ENCODE results near the gene PGBD1.

PGBD1 gene, protein sequence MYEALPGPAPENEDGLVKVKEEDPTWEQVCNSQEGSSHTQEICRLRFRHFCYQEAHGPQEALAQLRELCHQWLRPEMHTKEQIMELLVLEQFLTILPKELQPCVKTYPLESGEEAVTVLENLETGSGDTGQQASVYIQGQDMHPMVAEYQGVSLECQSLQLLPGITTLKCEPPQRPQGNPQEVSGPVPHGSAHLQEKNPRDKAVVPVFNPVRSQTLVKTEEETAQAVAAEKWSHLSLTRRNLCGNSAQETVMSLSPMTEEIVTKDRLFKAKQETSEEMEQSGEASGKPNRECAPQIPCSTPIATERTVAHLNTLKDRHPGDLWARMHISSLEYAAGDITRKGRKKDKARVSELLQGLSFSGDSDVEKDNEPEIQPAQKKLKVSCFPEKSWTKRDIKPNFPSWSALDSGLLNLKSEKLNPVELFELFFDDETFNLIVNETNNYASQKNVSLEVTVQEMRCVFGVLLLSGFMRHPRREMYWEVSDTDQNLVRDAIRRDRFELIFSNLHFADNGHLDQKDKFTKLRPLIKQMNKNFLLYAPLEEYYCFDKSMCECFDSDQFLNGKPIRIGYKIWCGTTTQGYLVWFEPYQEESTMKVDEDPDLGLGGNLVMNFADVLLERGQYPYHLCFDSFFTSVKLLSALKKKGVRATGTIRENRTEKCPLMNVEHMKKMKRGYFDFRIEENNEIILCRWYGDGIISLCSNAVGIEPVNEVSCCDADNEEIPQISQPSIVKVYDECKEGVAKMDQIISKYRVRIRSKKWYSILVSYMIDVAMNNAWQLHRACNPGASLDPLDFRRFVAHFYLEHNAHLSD

DNA sequence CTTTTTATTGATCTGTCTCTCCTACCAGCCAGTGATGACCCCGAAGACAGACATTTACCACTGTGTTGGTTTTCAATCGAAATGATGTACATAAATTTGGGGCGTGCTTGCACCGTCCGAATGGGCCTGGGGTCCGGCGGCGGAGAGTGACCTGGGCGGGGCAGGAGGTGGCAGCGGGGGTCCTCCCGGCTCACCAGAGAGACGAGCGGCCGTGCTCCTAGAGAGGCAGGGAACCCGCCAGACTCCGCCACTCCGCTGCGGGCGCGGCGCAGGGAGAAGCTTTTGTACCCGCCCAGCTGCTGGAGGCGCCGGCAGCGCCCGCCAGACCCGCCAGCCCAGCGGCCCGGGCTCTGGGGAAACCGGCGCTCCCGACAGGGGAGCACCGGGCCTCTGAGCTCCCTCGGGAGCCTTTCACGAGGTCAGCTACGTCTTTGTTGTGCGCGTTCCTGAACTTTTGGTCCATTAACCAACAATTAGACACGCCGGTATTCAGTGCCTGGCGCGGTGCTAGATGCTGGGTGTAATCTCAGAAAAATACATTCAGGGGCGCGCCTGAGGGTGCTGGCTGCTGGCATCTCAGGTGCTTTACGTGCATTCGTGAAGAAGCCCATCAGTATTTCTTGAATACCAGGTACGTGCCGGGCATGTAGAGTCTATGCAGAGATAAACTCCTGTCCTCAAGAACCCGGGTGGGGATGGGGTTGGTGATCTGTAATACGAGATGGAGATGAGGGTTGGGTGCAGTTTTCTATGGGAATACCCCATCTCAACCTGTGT is at the start of gene PGBD1:
Gene PGBD1 (plus strand): TSS at position 285 of the 777 bp plus-strand sequence. CDS start 2,242 bp downstream, outside the sequence.
- DNase-seq (ENCODE audit: low spot score) = peak; percentile 36

DNA sequence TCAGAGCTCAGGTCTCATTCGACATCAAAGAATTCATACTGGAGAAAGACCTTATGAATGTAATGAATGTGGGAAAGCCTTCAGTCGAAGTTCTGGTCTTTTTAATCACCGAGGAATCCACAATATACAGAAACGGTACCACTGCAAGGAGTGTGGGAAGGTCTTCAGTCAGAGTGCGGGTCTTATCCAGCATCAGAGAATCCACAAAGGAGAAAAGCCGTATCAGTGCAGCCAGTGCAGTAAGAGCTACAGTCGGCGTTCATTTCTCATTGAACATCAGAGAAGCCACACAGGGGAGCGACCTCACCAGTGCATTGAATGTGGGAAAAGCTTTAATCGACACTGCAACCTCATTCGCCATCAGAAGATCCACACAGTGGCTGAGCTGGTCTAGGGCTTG is 48.6 kb upstream of the PGBD1 start:
- DNase-seq (ENCODE audit: low spot score) = no peak

DNA sequence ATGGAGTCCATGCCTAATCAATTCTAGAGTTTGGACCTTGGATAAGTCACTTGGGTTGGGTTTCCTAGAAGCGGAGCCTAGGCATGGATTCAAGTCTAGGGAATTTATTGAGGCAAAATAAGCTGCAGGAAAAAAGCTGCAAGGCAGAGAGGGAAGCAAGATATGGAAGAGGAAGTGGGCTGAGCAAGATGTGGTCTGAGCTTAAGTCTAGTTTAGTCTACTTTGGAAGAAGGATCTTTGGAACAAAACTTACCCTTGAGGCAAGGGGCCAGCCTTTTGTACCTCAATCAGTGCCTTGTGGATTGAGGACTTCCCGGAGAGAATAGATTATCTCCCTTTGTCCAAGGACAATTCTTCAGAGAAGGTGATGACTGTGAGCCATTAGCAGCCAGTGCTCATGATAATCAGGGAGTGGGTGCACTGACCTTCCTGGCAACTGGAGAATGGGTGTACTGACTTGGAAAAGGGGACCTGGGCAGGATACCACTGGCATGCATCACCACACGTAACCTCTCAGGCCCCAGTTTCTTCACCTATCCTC is 45.4 kb upstream of the PGBD1 start:
- no peak for DNase-seq (ENCODE audit: low spot score)

DNA sequence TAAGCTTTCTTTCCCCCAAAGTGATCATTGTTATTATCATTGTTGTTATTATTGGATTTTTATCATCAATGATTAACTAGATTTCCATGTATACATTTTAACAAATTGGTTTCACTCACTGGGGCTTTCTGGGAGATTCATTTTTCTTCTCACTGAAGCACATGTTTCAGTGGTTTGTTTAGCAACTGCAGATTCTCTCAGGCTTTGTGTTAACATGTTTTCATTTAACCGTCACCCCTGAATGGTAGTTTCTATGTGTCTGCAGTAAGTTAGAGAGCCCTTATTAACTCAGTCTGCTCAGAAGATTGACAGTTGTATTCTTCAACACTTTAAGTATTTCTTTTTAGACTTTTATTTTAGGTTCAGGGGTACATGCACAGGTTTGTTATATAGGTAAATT is 41.7 kb upstream of the PGBD1 start:
- no peak for DNase-seq (ENCODE audit: low spot score)

DNA sequence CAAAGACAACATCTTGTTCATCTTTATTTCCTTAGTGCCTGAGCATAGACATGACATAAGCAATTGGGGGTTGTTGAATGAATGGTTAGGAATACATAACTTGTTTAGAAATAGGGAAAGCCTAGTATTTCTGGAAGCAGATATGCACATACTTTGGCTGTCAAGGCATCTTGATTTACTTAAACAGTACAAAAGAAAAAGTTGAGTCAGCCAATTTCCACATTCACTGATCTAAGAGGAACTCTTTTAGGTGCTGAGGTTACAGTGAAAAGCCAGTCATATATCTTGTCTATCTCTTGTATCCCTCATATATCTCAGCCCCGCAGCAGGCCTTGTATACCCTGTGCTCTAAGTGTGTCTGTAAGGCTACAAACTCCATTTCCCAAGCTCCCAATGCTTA is 40.9 kb upstream of the PGBD1 start:
- no peak for DNase-seq (ENCODE audit: low spot score)

DNA sequence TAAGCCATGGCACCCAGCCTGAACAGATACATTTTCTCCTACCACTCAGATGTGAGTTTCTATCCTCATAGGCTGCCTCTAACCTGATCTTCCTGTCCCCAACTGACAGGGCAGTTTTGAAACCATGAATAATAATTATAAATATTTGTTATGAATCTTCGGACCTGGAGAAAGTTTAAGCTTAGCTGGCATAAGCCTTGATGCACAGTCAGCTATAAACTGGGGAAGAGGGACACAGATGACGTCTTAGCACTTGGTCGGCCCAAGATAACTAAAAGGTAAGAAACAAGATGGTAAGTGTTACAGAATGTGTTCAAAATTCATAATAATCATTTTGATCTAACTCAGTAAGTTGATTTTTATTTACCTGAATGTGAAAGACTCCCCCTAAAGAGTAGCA is 37.4 kb upstream of the PGBD1 start:
- DNase-seq (ENCODE audit: low spot score) = no peak

DNA sequence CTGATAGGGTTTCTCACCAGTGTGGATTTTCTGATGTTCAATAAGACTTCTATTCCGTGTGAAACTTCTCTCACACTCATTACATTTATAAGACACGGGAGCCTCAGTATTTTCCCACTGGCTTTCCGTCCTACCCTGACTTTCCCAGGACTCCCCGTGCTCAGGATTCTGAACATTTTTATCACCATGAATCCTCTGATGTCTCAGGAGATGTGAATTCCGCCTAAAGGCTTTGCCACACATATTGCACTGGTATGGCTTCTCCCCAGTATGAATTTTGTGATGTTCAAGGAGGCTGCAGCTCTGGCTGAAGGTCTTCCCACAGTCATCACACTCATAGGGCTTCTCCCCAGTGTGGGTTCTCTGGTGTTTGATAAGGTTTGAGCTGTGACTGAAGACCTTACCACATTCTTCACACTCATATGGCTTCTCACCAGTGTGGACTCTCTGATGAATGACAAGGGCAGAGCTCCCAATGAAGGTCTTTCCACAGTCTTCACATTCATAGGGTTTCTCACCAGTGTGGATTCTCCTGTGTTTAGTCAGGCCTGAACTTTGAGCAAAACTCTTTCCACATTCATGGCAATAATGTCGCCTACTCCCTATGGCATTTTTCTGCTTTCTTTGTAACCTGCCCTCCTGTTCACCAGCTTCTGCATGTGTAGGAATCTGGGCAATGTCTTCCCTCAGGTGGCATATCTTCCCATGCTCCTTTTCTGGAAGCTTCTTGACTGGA is 36.0 kb upstream of the PGBD1 start:
- DNase-seq (ENCODE audit: low spot score) = no peak

DNA sequence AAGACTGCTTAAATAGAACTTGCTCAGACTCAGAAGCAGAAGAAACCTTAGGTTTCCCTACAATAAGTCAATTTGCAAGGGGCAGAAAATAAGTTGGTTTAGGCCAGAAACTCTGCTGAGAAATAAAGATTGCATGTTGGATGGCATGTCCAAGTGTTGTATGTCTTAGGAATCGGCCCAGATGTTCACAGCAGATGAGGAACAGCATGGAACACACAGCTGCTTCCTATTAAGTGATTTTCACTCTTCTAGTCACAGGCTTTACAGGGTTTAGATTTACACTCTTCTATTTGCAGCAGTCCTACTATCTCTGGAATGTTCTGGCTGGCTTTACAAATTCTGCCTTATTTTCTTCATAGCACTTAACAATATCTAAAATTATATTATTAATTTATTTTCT is 32.5 kb upstream of the PGBD1 start:
- DNase-seq (ENCODE audit: low spot score) = no peak

DNA sequence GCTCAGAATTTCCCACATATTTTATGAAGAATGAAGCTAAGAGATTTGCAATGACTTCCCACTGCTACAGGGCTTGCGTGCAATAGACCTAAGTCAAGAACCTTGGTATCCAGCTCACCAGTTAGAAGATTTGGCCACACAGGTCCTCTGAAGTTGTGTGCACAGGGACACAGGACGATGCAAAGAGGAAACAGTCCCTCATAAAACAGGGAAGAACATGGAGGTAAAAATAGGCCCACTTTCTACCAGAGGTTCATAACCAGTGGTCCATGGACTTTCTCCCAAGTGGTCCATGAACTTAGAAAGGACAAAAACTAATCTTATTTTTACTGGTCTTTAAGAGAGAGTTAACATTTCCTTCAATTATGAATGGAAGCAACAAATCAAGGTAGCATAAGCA is 30.6 kb upstream of the PGBD1 start:
- no peak for DNase-seq (ENCODE audit: low spot score)

DNA sequence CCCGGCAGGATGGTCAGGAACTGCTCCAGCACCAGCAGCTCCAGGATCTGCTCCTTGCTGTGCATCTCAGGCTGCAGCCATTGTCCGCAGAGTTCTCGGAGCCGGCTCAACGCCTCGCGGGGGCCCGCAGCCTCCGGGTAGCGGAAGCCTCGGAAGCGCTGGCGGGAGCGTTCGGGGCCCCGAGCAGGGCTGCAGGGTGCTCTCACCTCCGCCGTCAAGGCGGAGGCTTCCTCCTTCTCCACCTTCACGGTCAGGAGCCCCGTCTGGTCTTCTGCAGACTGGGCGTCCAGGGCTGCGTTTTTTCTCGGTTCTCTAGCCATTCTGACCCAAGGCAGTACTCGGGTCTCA is 29.7 kb upstream of the PGBD1 start:
- DNase-seq (ENCODE audit: low spot score) = peak; percentile 25

DNA sequence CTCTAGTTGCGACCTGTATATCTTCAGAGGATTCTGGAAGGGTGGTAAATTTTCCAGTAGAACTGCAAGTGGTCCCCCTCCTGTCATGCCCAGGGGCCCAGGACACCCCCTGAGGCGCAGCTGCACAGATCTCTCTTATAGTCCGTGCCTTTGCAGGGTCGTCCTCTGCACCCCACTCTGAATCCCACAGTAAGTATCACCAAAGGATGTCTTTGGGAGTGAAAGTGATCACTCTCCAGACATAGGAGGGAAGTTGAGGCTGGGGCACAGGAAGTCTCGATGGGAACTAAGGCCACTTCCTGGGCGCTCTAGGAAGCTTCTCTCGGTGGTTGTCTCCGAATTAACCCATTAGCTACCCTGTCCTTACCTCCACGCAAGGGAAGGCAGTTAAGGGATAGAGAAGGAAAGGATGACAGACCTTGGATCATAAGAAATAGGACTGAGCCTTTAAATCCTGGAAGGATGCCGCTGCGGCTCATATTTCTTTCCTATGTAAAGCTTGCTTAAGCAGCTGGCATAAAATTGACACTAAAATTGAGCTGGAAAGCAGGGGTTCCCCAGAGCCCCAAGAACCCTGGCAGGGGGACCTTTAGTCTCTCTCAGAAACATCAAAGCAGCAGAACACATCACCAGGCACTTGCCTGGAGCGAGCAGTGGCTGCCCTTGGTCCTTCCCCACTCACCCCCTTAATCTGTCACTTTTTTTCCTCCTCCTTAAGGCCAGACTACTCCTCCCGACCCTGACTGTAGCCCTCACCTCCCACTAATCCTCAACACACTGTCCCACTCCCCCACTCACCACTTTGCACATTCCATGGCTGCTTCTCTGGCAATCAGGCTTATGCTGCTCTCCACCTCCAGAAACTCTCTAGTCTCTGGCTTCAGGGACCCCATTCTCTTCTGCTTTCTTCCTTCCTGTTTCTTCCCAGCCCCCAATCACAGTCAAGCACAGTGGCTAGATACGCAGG is 29.1 kb upstream of the PGBD1 start, which contains the start of gene ZKSCAN4:
Gene ZKSCAN4 (minus strand): TSS at position 261 of the 967 bp plus-strand sequence. CDS start 289 bp downstream, outside the sequence.
- DNase-seq (ENCODE audit: low spot score) = peak; percentile 92

DNA sequence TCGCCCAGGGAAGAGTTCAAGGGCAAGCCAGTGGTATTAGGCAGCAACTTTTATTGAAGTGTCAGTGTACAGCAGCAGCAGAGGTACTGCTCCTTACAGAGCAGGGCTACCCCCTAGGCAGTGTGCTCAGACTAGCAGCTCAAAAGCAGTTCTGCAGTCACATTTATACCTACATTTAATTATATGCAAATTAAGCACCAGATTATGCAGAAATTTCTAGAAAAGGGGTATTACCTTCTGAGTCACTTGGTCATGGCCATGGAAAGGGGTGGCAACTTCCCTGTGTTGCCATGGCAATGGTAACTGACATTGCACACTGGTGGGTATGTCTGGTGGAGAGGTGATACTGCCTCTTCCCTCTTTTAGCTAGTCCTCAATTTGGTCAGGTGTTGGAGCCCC is 27.3 kb upstream of the PGBD1 start:
- no peak for DNase-seq (ENCODE audit: low spot score)

DNA sequence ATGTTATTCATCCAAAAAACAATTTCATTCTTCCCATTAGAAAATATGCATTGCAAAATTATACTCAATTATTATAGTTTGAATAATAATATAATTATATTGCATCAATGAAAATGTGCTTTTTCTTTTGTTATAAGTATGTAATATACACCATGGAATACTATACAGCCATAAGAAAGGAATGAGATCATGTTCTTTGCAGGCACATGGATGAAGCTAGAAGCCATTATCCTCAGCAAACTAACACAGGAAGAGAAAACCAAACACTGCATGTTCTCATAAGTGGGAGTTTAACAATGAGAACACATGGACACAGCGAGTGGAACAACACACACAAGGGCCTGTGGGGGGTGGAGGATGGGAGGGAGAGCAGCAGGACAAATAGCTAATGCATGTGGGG is 24.3 kb upstream of the PGBD1 start:
- DNase-seq (ENCODE audit: low spot score) = no peak

DNA sequence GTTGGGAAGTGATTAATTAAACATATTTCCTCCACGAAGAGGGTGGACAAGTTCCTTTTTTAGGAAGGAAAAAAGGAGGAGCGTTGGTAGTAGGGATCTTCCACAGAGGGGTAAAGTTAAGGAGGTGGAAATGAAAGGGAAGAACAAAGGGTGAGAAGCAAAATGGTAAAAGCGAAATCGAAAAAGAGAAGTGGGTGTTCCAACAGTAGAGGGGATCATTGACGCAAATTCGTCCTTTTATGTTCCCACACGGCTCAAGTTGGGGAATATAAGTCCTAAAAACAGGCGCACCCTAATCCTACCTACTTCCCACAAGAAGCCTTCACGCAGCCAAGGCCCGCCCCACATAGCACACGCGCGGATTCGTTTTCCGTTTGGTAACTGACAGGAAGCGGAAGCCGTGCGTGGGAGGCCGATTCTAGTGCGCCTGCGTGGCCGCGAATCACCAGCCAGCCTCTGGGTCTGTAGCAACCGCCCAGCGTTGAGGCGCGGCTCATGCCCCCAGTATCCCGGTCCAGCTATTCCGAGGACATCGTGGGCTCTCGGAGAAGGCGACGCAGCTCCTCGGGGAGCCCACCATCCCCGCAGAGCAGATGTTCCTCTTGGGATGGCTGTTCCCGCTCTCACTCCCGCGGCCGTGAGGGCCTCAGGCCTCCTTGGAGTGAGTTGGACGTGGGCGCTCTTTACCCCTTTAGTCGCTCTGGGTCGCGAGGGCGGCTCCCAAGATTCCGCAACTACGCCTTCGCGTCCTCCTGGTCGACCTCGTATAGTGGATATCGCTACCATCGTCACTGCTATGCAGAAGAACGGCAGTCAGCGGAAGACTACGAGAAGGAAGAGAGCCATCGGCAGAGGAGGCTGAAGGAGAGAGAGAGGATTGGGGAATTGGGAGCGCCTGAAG is 22.2 kb upstream of the PGBD1 start, which contains the start of gene NKAPL:
Gene NKAPL (plus strand): TSS at position 421 of the 901 bp plus-strand sequence. CDS start 75 bp downstream, at position 496.
- peak; percentile 39 for DNase-seq (ENCODE audit: low spot score)

DNA sequence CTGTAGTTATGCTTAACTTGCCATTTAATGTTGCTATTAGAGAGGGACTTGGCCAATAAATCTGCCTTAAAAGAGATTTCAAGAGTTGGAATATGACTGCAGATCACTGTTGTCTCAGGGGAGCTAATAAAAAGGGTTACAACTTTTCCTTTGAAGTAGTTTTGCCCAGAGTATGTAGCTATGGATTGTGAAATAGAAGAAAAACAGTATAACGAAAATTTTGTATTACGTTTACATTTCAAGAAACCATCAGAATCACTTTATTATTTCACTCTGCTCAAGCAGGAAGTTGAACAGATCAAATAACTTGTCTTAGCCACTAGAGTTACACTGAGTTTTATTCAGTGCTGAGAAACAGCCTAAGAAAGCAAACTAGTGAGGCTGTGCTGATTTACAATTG is 17.4 kb upstream of the PGBD1 start:
- no peak for DNase-seq (ENCODE audit: low spot score)

DNA sequence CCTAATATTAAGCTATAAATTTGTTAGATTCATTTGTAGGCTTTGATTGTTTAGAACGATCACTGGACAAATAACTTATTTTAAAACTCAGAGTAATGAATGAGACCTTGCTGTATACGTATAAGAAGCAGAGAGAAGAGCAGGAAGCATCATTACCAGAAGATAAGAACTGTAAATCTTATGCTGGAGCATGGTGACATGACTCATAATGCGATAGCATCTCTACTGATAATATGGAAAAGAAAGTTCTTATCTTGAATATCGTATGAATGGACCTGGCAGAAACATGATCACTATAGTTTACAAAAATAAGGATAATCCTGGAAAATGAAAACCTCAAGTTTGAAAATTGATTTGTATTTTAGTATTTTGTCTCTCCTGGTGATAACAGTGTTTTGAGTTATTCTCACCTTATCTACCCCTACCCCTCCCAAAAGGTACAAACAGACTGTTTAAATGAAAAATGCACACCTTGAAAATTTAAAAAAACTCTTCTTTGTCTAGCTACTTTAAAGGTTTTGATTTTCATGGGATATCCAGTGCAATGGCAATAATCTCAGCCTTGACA is 16.5 kb upstream of the PGBD1 start:
- no peak for DNase-seq (ENCODE audit: low spot score)

DNA sequence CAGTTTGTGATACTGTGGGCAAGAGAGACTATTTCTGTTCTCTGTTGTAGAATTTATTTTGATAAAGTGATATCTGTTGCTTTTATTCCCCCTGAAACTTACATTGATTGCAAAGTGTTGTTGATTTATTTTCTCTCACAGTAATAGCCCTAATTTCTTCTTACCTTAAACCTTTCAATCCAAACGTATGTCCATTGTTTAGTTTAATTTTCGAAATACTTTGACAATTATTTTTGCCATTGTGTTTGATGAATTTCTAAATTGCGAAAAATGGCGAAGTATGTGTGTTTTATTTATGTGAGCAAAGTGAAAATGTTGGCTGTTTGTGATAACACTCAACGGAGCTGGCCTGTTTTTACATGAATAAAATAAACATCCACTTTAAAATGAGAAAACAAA is 14.8 kb upstream of the PGBD1 start:
- no peak for DNase-seq (ENCODE audit: low spot score)

DNA sequence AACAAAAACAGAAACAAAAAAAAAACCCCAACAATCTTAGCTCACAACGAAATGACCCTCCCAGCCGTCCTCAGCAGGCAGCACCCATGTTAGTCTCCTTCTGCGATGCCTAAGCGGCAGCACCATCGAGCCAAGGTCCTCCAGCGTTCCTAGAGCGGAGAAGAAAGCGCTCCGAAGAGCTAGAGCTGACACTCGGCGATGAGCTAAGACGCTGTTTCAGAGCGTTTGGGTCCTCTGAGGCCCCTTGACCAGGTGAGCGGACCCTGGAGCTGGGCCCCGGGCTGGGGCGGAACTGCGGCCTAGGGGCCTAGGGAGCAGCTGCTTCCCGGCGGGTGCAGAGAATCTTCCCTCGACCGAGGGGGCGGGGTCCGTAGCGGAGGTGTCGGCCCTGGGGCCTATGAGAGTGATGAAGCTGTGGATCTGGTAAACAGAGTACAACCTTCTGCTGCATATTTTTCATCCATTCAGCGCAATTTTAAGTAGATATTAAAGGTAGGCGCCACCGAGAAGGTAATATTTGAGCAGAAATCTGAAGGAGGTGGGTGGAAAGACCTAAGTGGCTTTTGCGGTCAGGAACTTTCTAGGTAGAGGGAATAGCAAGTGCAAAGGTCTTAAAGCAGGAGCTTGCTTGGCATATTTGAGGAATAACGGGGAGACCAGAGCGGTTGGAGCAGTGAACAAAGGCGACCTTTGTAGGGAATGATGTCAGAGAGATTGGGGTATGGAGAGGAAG is 14.2 kb upstream of the PGBD1 start, which contains the start of gene ZSCAN26:
Gene ZSCAN26 (plus strand): TSS at position 182 of the 733 bp plus-strand sequence. CDS start 4,777 bp downstream, outside the sequence.
- DNase-seq (ENCODE audit: low spot score) = peak; percentile 93
